ENCODE measurements around the gene FHIT.
A peak's percentile ranks its signal among the peaks of the same experiment; 100 is the strongest.

The FHIT gene

DNA sequence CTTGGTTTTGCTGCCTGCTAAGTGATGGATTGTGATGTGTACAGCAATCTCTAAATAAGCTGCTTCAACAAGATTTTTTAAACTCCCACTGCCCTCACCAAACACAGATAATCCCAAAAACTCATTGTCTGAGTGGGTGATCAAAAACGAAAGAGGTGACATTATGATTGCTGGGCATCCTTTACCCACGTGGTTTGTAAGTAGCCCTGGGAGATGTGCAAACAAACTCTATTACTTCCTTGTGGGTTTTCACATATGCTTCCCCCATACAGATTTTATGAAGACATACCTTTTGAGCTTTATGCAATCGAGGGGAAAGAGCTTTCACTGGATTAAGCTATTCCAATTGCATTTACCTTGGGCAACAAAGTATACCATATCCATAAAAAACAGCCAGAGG lies 1000.4 kb downstream of the FHIT start:
- DNase-seq, result no peak

DNA sequence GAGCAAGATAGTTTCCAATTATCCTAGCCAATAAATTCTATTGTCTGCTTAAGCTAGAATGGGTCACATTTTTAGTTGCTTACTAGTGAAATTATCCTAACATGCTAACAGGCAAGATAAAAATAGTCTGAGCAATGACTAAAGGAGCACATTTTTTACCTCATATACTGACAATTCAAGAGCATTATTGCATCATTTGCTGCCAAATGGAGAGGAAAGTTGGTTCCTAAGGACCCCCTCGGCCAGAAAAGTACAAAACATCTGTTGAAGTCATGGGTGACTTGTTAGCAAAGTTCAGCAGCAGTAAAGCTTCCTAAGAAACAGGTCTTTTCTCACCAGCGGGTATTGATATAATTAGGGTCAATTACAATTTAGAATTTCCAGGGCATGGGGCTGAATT lies 1001.0 kb downstream of the FHIT start:
- no peak for DNase-seq

DNA sequence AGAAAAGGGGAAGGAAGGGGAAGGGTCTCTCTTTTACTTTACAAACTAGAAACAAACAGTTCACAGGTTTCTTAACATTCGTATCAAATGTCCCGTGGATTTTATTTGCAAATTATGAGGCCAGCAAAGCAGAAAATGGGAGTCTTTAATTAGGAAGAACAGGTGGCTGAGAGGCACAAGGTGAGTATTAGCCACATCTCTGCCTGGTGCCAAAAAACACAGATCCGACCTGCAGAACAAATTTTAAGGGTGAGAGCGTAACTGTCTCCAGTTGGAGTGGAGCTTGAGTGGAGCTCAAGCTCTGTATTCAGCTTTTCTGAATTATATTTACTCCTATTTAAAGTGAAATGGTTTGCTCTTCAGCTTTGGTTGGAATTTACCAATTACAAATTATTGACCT lies 1004.9 kb downstream of the FHIT start:
- DNase-seq, result no peak

DNA sequence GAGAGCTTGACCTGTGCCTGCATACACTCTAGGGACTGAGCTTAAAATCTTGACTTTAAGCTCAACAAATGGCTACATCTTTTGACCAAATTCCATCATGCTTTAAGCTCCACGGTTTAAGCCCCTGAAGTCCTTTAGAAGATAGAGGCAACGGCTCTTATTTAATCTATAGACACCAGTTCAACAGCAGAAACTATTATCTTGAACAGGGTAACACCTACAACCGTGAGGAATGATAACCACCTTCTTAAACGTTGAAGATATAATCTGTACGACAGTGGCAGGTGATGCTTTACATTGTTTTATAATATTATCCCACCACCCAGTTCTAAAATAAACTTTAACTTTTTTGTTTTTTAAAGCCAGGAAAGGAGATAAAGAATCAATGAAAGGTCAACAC lies 1007.8 kb downstream of the FHIT start:
- no peak for DNase-seq

DNA sequence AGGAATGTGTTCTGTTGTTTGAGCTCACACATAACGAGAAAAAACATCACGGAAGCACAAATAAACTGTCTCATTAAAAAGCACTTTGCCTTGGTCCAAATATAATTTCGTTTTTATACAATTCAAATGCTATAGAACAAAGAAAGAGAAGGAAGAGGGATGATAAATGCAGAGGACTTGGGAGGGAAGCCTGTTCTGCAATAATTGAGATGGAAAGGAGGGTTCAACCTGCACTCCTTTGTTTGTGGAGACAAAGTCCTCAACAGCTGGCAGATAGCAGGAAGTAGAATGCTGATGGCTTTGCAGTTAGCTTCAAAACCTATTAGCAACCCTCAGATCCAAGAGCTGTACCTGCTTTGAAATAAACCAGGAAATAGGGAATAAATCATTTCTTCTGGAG lies 1010.8 kb downstream of the FHIT start:
- DNase-seq, result peak; percentile 52

DNA sequence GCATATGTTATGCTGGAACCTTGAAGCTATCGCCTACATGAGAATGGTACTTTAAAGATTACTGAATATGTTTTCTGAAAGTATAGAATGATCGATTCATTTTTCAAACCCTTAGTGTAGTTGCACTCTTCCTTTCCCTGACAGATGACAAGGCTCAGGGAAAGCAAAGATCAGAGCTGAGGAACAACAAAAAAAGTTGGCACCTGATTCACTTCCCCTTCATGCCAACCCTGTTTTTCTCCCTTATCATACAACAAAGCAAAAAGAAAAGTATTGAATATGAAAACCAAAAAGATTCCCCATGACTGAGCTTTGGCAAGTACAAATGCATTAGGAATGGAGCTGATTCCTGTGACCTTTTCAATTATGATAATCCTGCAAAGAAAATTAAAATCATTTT lies 1012.7 kb downstream of the FHIT start:
- DNase-seq, result no peak

DNA sequence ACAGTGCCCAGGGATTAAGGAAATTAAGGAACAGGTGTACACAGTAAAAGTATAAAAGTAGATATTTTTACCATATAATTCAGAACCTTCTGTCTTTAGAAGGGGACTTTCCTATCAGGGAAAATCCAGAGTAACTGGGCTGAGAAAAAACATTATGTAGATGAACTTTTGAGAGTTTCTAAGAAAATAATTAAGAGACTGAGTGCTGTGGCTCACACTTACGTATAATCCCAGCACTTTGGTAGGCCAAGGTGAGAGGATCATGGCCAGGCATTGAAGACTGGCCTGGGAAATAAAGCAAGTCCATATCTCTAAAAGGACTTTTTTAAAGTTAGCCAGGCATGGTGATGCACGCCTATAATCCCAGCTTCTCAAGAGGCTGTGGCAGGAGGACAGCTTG lies 1021.8 kb downstream of the FHIT start:
- no peak for DNase-seq

DNA sequence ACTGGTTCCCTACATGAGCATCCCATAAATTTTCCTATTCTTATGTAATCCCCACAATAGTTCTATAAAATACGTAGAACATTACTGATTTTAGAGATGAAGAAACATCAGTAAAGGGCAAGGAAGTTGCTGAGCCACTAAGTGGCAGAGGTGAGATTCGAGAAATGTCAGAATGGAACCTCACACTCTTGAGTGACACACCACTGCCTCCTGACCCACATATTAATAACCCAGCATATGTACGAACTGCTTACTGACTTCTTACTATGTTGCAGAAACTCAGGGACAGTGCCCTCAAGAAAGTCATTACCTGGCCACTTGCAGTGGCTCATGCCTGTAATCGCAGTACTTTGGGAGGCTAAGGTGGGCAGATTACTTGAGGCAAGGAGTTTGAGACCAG lies 1022.4 kb downstream of the FHIT start:
- no peak for DNase-seq

DNA sequence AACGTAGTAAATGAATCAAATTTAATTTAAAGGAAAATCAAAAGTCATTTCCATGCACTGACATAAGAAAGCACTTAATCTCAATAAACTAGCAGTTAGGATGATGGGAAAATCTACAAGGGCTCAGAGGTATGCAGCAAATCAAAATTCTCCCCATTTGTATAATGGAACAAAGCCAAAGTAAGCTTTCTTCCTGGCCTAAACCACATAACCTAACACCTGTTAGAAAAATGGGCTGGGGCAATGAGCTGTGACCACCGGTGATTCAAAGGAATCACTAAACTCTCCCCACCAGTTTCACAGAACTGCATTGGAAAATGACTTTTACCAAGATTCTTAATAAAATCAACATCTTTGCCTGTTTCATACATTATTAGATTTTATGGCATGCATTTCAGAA lies 1024.3 kb downstream of the FHIT start:
- DNase-seq, result no peak

DNA sequence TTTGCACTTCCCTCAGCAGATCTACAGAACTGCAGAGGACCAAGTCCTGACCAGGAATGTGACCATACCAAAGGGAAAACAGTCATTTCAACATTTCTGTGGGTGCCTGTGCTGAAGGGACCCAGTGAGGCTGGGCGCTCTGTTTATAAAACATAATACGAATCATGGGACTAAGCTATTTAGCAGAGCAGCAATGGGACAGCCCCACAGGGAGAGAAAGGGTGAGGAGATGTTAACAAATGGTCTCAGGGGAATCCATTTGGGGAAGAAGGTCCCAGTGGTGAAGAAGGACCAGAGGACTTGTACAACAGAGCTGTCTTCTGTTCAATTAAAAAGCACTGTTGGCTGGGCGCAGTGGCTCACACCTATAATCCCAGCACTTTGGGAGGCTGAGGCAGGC lies 1025.4 kb downstream of the FHIT start:
- DNase-seq, result no peak

DNA sequence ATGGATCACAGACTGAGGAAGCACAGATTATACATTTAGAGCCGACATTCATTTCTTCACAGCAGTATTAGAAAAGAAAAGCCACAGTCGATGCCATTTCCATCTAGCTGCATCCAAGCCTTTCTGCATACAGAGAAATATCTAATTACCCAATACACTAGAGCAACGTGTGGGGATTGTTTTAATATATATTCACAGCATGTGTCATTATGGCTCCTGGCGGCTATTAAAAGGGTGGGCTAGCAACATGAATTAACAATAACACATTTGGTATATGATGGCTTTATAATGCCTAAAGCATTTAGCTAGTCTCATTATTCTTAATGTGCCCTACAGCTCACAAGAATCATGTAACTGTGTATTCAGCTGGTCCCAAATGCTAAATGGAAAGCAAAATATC lies 1030.5 kb downstream of the FHIT start:
- no peak for DNase-seq

DNA sequence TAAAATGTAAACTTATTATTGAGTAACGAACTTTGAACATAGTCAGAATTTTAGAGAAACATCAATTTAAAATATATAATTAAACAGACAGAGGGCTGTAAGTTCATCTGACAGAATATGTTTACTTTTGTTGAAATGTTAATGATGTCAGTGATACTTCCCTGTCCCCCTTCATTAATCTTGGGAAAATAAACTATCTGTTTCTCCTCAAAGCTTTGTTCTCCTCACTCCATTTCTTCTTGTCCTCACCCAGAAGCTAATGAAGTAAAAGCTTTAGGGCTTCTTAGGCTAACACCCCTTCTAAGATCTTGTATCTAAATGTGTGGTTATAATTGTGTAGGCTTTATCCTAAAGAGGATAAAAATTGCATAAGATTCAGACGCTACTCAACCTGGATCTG lies 1031.8 kb downstream of the FHIT start:
- DNase-seq, result no peak

DNA sequence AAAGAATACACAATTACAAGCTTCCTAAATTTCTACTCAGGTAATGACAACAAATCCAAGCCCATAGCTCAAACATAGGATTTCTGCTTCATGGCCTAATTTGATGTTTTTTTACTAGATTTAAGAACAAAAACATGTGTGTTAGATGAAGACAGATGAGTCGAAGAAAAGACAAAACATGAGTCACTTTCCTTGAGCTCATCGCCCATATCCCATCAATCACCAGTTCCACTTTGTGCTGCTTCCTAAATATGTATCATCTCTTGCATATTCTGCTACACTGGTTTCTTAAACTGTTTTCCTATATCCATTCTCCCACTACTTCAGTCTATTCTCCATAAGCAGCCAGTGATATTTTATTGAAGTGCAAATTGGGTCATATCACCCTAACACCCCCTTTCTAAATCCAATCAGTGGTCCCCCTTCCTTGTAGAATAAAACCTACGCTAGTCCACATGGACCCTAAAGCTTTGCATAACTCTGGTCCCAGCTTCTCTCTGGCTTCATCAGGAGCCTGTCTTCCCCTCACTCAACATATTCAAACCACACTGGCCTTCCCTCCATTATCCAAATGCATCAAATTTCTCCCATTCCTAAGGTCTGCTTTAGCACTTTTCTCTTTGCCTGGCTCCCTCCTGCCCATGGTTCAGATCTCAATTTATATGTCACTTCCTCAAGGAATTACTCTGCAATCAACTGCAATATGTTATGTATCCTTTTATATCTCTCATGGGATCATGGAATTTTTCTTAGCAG lies 1033.9 kb downstream of the FHIT start:
- DNase-seq, result no peak

DNA sequence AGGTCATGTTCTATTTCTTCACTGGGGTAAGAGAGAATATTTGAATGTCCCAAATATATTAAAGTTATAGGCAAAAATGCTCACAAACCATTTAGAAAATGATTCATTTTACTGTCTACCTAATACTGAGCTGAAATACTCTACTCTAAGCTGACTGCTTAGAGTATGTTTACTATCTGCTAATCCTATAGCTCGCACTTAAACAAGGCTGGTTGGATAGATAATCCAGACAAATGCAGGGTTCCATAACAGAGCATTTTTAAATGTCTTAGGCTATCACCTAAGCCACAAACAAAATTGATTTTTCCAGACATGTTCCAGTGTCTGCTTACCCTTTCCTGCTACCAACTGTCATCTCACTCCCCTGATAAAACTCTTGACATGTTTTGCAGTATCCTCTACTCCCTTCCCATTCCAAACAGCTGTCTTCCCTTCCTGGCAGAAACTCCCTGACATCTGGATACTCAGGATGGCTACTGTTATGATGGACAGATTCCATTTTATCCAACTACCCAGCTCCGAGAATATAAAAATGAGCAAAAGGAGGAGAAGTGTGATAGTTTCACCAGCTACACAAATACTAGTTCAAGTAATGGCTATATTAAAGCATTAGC lies 1034.7 kb downstream of the FHIT start:
- DNase-seq, result no peak

DNA sequence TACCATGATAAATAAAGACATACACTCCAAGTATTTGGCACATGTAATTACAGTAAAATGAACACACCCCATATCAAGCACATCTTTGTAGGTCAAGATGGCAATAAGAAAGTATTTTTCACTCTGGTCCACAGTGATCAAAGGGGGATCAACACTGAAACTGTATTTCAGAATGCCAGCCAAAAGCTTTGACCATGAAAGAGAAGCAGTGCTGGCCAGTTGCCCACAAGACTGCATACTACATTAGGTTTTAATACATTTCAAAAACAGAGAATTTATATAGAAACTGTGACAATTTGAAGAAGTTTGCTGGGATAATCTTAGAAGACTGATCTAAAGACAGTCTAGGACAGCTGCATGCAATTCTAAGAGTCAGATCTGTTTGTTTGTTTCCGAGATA lies 1035.3 kb downstream of the FHIT start:
- DNase-seq, result no peak

DNA sequence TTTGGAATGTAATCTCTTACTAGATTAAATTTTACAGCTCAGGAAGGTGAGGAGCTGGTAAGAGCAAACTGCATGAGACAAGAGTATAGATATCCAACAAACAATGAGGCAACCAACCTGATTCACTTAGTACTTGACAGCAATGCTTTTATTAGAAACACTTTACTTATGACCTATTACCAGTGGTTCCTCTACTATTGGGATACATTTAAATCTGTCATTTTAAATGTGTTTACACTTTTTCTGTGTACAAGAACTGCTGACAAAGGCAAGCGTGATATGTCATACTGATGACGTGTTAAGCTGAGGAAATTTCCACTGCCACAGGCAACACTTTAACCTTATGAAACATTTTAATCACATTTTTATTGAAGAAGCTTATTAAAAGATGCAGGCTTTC lies 1043.3 kb downstream of the FHIT start:
- no peak for DNase-seq

DNA sequence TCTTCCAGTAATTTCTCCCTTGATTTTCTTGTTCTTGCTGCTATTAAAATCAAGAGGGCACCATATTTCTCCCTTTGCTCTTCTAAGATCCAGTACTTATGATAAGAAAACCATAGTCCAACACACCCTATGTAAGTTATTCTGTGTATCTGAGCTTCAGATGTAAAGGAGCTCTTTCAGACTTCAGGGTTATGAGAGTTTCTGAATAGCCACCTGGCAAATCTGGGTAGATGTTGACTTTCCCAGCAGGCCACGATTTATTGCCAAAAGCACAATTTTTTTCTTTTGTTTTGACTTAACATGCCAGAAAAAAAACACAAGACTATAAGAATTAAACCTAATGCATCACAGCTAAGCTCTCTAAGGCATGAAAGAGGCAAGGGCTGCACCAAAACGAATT lies 1045.0 kb downstream of the FHIT start:
- peak; percentile 47 for DNase-seq

DNA sequence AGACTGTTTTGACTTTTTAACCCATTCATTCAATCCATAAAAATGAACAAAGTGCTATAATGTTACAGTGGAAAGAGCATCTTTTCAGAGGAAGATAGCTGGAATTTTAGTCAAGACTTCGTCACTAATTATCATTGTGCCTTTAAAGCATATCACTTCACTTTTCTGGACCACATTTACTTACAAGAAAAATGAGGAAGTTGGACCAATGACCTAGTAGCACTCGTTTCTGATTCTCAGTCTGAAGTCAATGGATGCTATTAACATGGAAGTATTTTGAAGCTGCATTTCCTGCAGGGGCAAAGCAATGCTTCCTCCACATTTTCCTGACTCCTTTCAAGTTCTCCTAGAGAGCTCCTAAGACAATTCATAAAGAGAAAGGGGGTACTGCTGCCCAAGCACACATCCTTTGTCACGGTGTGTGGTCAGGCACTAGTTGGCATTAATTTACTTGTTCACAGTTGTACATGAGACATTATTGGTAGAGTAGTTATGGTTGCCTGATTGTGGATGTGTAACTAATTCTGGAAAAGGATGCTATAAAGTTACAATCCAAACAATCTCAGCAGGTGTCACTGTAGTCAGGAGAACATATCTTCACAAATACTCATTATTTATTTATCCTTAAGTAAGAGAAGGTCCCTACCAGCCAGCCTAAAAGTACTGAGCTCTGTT lies 1049.1 kb downstream of the FHIT start:
- DNase-seq, result peak; percentile 49

DNA sequence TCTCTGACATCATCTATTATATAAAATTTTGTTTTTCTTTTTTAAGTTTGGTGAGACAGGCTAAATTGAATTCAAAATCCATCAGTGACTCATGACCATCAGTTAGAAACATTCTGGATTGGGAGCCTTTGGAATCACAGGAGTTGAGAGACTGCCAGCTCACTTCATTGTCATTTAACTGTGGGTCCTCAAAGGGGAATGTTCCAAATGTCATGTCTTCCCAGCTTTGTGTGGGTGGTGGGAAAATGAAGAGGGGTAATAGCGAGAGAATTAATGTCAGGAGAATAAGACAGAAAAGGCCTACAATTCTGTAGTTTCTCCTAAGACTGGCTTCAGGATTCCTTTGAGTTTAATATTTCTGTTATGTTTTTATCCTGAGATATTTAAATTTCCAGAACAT lies 1051.9 kb downstream of the FHIT start:
- DNase-seq, result no peak

DNA sequence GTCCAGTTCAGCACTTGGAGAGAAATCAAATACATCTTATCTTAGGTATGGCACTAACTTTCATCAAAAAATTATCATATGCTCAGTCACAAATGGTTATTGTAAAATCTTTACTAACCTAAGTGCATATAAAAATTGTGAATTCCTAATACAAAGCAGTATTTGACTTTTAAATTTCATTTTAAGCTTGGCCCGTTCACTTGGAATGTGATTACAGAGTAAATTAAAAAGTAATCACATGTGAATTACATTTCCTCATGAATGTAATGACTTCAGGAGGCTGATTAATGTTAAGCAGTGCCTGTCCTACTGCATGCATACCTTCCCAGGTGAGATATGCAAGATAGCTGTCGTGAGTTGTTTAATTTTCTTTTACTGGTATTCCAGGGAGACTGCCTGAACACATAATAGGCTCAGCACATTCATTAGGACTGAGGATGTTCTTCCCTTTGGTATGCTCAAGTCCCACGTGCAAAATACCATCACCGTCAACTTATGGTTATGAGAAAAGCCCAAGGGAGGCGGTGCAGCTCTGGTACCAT lies 1053.0 kb downstream of the FHIT start:
- no peak for DNase-seq

DNA sequence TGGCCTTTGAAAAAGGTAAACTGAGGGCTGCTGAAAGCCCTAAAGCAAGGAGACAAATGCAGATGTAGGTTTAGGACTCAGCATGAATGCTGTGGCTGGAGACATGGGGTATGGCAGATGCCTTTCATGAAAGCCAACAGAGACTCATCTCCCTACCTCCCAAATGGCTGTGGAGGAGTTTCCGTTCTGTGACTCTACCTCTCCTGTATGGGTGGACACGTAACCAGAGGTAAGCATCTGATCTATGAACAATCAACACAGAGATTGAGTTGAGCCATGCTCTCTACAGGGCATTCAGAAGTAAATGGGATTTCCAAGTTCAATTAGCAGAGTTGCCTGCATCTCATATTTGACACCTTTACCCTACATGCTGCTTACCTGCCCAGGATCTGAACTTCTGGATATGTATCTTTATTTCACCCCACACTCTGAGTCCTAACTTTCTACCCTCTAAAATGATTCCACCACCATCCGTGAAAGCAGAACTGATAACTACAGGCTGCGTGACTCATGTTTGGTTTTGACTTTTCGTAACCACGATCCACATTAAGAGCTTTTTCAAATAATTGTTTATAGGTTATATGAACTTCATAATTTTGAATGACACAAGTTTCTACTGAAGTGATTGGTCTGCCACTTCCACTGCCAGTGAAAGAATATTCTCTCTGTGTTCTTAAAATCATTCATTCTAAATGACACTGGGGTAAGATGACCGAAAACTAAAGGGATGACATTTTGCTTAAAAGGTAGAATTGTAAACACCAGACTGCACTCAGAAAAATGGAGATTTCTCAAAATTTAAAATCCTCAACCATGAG lies 1058.7 kb downstream of the FHIT start:
- DNase-seq, result no peak

DNA sequence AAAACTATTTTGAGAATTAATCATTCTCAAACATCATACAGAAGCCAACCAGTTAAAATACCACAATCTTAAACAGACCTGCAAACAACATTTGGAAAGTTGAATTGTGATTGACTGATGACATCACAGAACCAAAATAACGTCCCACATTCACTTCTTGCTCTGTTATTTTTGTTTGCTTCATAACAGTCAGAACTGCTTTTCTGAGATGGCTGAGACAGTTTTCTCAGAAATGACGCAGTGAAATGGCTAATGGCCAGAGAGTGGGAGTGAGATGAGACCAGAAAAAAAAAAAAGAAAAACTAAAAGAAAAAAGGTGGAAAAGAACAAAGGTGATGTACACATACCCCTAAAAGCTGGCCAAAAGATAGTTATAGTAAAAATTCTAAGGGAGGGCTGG lies 1061.2 kb downstream of the FHIT start:
- DNase-seq, result no peak

DNA sequence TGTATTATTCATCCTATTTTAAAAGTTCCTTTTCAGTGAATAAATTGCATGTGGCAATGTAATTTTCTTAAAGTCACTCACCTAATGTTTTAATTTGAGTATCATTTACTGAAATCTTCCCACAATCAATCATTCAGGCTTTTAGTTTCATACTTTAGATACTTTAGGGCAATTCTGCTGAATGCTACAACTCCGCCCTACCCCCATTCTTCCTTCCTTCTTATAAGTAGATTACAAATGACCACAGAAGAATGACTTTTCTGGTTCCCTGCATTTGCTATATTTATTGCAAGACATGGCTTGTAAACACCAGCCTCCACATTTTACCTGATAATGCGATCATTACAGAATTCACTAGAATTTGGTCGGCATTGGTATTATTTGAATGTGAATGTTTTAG lies 1061.9 kb downstream of the FHIT start:
- no peak for DNase-seq

Measured in NCI-H345 (cell line).